ENCODE measurements around the gene ANKRD34B.

DNA sequence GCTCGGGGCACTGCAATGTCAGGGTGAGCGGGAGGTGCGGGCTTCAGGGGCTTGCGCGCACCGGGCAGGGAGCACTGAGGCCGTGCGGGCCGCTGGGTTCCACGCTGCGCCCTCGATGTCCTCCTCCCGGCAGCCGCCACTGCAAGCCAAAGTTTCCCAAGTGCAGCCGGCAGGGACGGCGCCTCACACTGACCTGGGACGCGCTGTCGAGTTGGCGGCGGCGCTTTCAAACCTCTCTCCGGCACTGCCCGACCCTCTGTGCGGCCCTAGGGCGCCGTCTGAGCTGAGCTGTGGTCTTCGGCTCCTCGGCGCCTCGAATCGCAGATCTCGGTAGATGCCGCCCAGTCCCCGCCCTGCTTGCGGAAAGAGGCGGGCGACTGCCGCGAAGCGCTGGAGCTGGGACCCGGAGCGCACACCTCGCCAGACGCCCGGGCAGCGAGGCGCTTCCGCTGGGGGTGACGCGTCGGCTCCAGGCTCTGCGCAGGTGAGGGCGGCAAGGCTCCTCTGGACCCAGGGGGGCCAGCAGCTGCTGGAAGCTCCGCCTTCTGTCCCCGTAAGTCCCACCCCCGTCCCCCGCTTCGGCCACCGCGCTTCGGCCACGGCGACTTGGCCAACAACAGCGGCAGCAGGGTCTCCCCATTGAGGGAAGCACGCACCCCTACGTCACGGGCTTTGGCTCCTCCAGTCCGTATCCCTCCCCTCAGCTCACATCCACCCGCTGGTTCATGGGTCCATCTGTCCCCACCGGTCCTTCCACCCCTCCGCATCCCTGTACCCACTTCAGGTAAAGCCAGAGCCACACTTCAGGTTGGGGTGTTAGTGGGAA lies at the start of gene ANKRD34B:
- TF ChIP-seq, protein P1, sequence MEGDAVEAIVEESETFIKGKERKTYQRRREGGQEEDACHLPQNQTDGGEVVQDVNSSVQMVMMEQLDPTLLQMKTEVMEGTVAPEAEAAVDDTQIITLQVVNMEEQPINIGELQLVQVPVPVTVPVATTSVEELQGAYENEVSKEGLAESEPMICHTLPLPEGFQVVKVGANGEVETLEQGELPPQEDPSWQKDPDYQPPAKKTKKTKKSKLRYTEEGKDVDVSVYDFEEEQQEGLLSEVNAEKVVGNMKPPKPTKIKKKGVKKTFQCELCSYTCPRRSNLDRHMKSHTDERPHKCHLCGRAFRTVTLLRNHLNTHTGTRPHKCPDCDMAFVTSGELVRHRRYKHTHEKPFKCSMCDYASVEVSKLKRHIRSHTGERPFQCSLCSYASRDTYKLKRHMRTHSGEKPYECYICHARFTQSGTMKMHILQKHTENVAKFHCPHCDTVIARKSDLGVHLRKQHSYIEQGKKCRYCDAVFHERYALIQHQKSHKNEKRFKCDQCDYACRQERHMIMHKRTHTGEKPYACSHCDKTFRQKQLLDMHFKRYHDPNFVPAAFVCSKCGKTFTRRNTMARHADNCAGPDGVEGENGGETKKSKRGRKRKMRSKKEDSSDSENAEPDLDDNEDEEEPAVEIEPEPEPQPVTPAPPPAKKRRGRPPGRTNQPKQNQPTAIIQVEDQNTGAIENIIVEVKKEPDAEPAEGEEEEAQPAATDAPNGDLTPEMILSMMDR (IDR thresholded peaks at IDR 0.05) = no peak
- TF ChIP-seq EZH2 (IDR thresholded peaks at IDR 0.05; ENCODE audit: borderline replicate concordance, insufficient read depth, low read depth, low read length, poor library complexity, severe bottlenecking) = no peak
